OCI-LY1 (cell line): ENCODE measurements around the gene OXSR1.

ENCODE experiments used
- H2AFZ ChIP-seq: fragments of 200-600 bp; sonication (generic), shearing (Covaris generic); 2 replicates; pipeline ENCODE4 v1.6.0; 2014; ENCODE audit warnings: antibody characterized with exemption, mild to moderate bottlenecking, low read length
- H3F3A ChIP-seq: fragments of 200-600 bp; sonication (generic), shearing (Covaris generic); 2 replicates; pipeline ENCODE4 v1.6.0; 2014; ENCODE audit warnings: mild to moderate bottlenecking, antibody characterized with exemption, low read length, moderate library complexity; ENCODE audit not compliant: insufficient read depth
- H3K27ac ChIP-seq: fragments of 200-600 bp; sonication (generic); 2 replicates; pipeline ENCODE4 v1.5.1; 2014; ENCODE audit warnings: low read length, mixed run types, mild to moderate bottlenecking, low read depth; ENCODE audit not compliant: poor library complexity, severe bottlenecking
- H3K27me3 ChIP-seq: fragments of 200-600 bp; sonication (generic); 2 replicates; pipeline ENCODE4 v1.6.0; 2014; ENCODE audit warnings: antibody characterized with exemption, mild to moderate bottlenecking, low read length, moderate library complexity; ENCODE audit not compliant: insufficient read depth
- H3K36me3 ChIP-seq: fragments of 200-600 bp; sonication (generic); 2 replicates; pipeline ENCODE4 v1.6.1; 2014; ENCODE audit warnings: mild to moderate bottlenecking, antibody characterized with exemption, low read length, moderate library complexity, mixed read lengths; ENCODE audit not compliant: insufficient read depth
- H3K4me1 ChIP-seq: fragments of 200-600 bp; sonication (generic); 2 replicates; pipeline ENCODE4 v1.5.1; 2014; ENCODE audit warnings: mild to moderate bottlenecking, low read length, moderate library complexity; ENCODE audit not compliant: insufficient read depth, severe bottlenecking
- H3K4me2 ChIP-seq: fragments of 200-600 bp; sonication (generic), shearing (Covaris generic); 2 replicates; pipeline ENCODE4 v1.6.1; 2014; ENCODE audit warnings: low read length
- H3K4me3 ChIP-seq: fragments of 200-600 bp; sonication (generic); 2 replicates; pipeline ENCODE4 v1.5.1; 2014; ENCODE audit warnings: low read length, low read depth, mild to moderate bottlenecking, mixed read lengths; ENCODE audit not compliant: poor library complexity, severe bottlenecking
- H3K79me2 ChIP-seq: fragments of 200-600 bp; shearing (Covaris generic); 2 replicates; pipeline ENCODE4 v1.6.1; 2016; ENCODE audit warnings: mixed run types, low read length, mixed read lengths; ENCODE audit not compliant: insufficient read depth
- H3K9ac ChIP-seq: fragments of 200-600 bp; sonication (generic), shearing (Covaris generic); 2 replicates; pipeline ENCODE4 v1.6.1; 2014; ENCODE audit warnings: mild to moderate bottlenecking, low read length, mixed read lengths
- H3K9me2 ChIP-seq: fragments of 200-600 bp; sonication (generic), shearing (Covaris generic); 2 replicates; pipeline ENCODE4 v1.6.1; 2014; ENCODE audit warnings: low read depth, mild to moderate bottlenecking, low read length, mixed read lengths
- H3K9me3 ChIP-seq: fragments of 200-600 bp; shearing (Covaris generic); 2 replicates; pipeline ENCODE4 v1.6.1; 2014; ENCODE audit warnings: low read length, mixed read lengths
- H4K20me1 ChIP-seq: fragments of 200-600 bp; sonication (generic), shearing (Covaris generic); 2 replicates; pipeline ENCODE4 v1.6.0; 2016; ENCODE audit warnings: mild to moderate bottlenecking, low read length; ENCODE audit not compliant: insufficient read depth
- CTCF ChIP-seq: fragments of 200-600 bp; sonication (generic), shearing (Covaris generic); IDR thresholded peaks from 2 replicates; pipeline ENCODE4 v1.5.1; 2017; ENCODE audit warnings: mild to moderate bottlenecking, antibody characterized with exemption, low read length, moderate library complexity, mixed read lengths
- EZH2 ChIP-seq: fragments of 200-600 bp; sonication (generic), shearing (Covaris generic); IDR thresholded peaks from 2 replicates; pipeline ENCODE4 v1.8.0; 2017; ENCODE audit warnings: borderline replicate concordance, mixed run types, mild to moderate bottlenecking, antibody characterized with exemption, low read length, moderate library complexity, mixed read lengths

Gene OXSR1

GRCh38 chr3:38205472-38205805, 40.1 kb downstream of the OXSR1 start:
- Histone ChIP-seq H3K79me2 (peaks cover 9% of the 10 kb centered on the region; the same call in 1 of the 2 replicates), H3K36me3 (peaks cover 30% of the 10 kb centered on the region; the same call in 1 of the 2 replicates), H3K27me3 (no peaks in the 10 kb centered on the region), H3F3A (no peaks in the 10 kb centered on the region), H3K9ac (no peak overlapping the region), H3K9me3 (no peaks in the 10 kb centered on the region), H4K20me1 (no peaks in the 10 kb centered on the region), H3K4me3 (no peak overlapping the region), H3K4me1 (no peaks in the 10 kb centered on the region), H2AFZ (no peak overlapping the region), H3K27ac (no peak overlapping the region), H3K9me2 (no peaks in the 10 kb centered on the region), H3K4me2 (no peak overlapping the region)
- TF ChIP-seq EZH2 (no peak), CTCF (no peak)

- H3K9ac ChIP-seq, result no peak overlapping the region
- H4K20me1 ChIP-seq, result no peaks in the 10 kb centered on the region
- no peaks in the 10 kb centered on the region for H3K27me3 ChIP-seq
- no peaks in the 10 kb centered on the region for H3K9me2 ChIP-seq
- no peaks in the 10 kb centered on the region for H3K9me3 ChIP-seq
- H3K4me2 ChIP-seq, result no peak overlapping the region
- TF ChIP-seq EZH2, result no peak
- no peak for TF ChIP-seq CTCF
- no peak overlapping the region for H3K27ac ChIP-seq
- H3K79me2 ChIP-seq, result peaks cover 18% of the 10 kb centered on the region
- H3K4me3 ChIP-seq, result no peak overlapping the region
- no peaks in the 10 kb centered on the region for H3K4me1 ChIP-seq
- H3F3A ChIP-seq, result no peaks in the 10 kb centered on the region
- H2AFZ ChIP-seq, result no peak overlapping the region
- H3K36me3 ChIP-seq, result peaks cover 24% of the 10 kb centered on the region; the same call in 1 of the 2 replicates
These were observed 42.1 kb downstream of the OXSR1 start for GRCh38 chr3:38207254-38208003.

- H3K4me1 ChIP-seq, result no peaks in the 10 kb centered on the region
- peaks cover 32% of the 10 kb centered on the region for H3K79me2 ChIP-seq
- no peaks in the 10 kb centered on the region for H3K9me3 ChIP-seq
- no peak overlapping the region for H3K27ac ChIP-seq
- no peak overlapping the region for H3K9ac ChIP-seq
- no peak overlapping the region for H2AFZ ChIP-seq
- H3F3A ChIP-seq, result no peaks in the 10 kb centered on the region
- peaks cover 14% of the 10 kb centered on the region; the same call in 1 of the 2 replicates for H3K36me3 ChIP-seq
- no peak overlapping the region for H3K4me3 ChIP-seq
- H3K9me2 ChIP-seq, result no peaks in the 10 kb centered on the region
- no peaks in the 10 kb centered on the region for H3K27me3 ChIP-seq
- H4K20me1 ChIP-seq, result no peaks in the 10 kb centered on the region; the same call in 1 of the 2 replicates
- no peak overlapping the region for H3K4me2 ChIP-seq
- TF ChIP-seq EZH2 (no peak), CTCF (no peak)
These were observed 44.9 kb downstream of the OXSR1 start for GRCh38 chr3:38210141-38210757.
